IMR-90 (cell line): ENCODE results near the gene VAV3.

ENCODE experiments used
- CEBPB ChIP-seq: IDR thresholded peaks from 2 replicates; pipeline ENCODE4 v1.6.1; 2012; ENCODE audit warnings: low read depth, low read length, improper control_type of control experiment
- CHD1 ChIP-seq: IDR thresholded peaks from 2 replicates; pipeline ENCODE4 v1.6.1; 2012; ENCODE audit warnings: low read depth, low read length, improper control_type of control experiment
- CTCF ChIP-seq: conservative IDR thresholded peaks from 2 replicates; pipeline ENCODE4 v1.5.1; 2012; ENCODE audit warnings: mild to moderate bottlenecking, low read depth, low read length, improper control_type of control experiment
- MAFK ChIP-seq: IDR thresholded peaks from 2 replicates; pipeline ENCODE4 v1.6.1; 2012; ENCODE audit warnings: low read depth, low read length, improper control_type of control experiment
- POLR2A ChIP-seq: IDR thresholded peaks from 2 replicates; pipeline ENCODE4 v1.6.1; 2012; ENCODE audit warnings: mild to moderate bottlenecking, low read depth, low read length
- RAD21 ChIP-seq: IDR thresholded peaks from 2 replicates; pipeline ENCODE4 v1.6.1; 2012; ENCODE audit warnings: low read length, improper control_type of control experiment
- RFX5 ChIP-seq: IDR thresholded peaks from 2 replicates; pipeline ENCODE4 v1.8.0; 2012; ENCODE audit warnings: low read depth, mild to moderate bottlenecking, low read length, moderate library complexity
- TF ChIP-seq, protein P1 (sequence below): fragments of 150-350 bp; IDR thresholded peaks from 2 replicates; pipeline ENCODE4 v1.6.1; 2017; ENCODE audit warnings: mild to moderate bottlenecking, antibody characterized with exemption, low read length, low read depth

- TF ChIP-seq CTCF (no peak), CEBPB (no peak), RAD21 (no peak), POLR2A (no peak), RFX5 (no peak), CHD1 (no peak), MAFK (no peak)
- TF ChIP-seq, protein P1, sequence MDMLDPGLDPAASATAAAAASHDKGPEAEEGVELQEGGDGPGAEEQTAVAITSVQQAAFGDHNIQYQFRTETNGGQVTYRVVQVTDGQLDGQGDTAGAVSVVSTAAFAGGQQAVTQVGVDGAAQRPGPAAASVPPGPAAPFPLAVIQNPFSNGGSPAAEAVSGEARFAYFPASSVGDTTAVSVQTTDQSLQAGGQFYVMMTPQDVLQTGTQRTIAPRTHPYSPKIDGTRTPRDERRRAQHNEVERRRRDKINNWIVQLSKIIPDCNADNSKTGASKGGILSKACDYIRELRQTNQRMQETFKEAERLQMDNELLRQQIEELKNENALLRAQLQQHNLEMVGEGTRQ = no peak
These were observed 434.4 kb downstream of the VAV3 start for GRCh38 chr1:107530543-107530942.
